Activated T-helper 1 cell treated with Interleukin-2 at 50 U/mL for 16 hours (primary cell): Measurements from ENCODE around the gene YWHAH.
"Not testable (repeated sequence)": the region's sequence is repeated elsewhere in the genome, so short reads cannot be mapped to it uniquely, and the experiment has no call there.

Experiments
- DNase-seq: peaks from one replicate; pipeline ENCODE4 v3.0.0-alpha.2; 2020; ENCODE audit warnings: low read depth

YWHAH gene

GRCh38 chr22:31981976-31982375 lies 37.6 kb downstream of the YWHAH start:
- not testable (repeated sequence) for DNase-seq

DNA sequence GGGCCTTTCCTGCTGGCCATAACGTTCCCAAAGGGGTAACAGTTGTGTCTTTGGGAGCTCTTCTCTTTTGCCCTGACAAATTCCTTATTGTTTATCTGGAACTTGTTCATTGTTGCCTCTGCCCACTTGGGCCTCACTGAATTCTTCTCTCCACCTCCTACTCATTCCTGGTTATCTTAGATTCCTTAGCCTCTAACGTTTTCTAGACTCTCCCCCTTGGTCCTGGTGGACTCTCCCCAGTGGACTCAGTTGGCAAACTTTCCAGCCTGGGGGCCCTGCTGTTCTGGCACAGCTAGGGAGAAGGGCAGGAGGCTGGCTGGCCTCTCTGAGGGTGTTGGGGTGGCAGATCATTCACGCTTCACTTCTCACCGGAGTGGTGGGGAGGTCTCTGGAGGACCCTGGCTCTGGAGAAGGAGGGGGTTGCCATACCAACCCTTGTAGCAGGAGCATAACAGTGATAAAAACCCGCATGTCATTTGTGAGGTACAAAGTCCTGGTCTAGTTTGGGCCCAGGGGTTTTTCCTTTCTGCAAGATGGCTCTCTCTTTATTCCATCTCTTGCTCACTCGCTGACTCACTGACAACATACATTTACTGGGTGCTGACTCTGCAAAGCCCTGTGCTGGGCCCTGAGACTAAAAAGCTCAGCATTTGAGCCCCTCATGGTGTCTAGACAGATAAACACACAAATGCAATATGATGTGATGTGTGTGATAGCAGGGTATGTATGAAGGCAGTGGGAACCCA lies 39.7 kb downstream of the YWHAH start:
- no peak for DNase-seq

DNA sequence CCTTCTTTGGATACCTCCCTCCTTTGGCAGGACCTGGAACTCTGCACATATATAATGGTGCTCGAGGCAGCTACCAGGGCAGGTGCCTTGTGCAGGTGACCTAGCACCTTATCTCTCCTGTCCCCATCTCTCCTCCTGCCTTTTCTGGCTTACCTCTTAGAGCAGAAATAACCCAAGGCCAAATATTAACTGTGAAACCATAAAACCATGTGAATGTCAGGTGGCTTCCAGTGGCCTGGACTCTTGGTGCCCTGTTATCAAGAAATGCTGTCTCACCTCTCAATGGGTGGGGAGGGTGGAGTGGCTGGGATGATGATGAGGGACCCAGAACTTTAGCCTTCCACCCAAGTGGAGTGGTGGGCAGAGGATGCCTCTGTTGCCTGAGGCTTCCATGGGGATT lies 42.9 kb downstream of the YWHAH start:
- no peak for DNase-seq

DNA sequence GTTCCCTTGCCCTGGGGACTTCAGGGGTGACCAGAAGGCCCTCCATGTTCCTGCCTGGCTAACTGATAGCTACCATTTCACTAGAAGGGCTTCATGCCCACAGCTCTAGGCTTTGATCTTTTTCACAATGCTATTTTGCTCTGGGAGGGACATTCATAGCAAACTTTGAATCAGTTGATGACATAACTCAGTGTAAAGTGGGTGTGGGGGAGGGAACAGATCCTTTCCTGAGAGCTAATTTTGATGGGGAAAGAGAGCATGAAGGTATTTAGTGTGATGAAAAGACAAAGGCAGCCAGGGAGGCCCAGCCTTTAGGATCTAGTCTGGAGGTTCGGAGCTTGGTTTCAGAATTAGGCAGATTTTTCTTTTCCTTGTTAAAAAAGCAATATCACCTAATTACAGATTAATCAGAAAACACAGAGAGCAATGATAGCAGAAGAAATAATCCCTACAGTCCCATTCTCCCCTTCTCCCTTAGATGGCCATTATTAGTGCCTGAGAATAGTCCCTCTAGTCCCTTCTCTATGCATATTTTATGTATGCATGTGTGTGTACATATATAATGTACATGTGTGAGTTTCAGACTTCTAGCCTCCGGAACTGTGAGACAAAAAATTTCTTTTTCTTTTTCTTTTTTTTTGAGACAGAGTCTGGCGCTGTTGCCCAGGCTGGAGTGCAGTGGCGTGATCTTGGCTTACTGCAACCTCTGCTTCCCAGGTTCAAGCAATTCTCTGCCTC lies 46.9 kb downstream of the YWHAH start:
- no peak for DNase-seq

DNA sequence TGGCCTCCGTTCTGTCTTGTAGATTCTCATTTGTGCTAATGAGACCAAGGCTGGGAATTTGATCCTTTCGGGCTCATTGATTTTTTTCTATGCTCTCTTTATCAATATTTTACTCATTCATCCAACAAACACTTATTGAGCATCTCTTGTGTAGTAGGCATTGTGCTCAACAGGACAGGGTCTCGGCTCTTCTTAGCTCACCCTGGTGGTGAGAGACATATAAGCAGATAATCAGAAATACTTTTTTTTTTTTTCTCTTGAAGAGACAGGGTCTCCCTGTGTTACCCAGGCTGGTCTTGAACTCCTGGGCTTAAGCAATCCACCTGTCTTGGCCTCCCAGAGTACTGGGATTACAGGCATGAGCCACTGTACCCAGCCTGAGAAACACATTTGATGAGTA lies 50.7 kb downstream of the YWHAH start:
- DNase-seq = no peak

- no peak for DNase-seq
These were observed 51.5 kb downstream of the YWHAH start for GRCh38 chr22:31995807-31996206.

GRCh38 chr22:31998784-31999385 lies 54.5 kb downstream of the YWHAH start:
- no peak for DNase-seq

GRCh38 chr22:32000181-32000580 lies 55.8 kb downstream of the YWHAH start:
- DNase-seq = no peak

GRCh38 chr22:32005453-32005852 lies 61.1 kb downstream of the YWHAH start:
- DNase-seq = no peak
